Endodermal cell (in vitro differentiated cells): ENCODE data around the gene BOLA3. TPM values are rescaled to one million over a fixed set of nuclear protein-coding genes. Genes with fewer than 3 reads are reported as not detected.

Source experiments
- DNase-seq: peaks from one replicate; pipeline ENCODE4 v3.0.0-alpha.2; 2017
- H3K27ac ChIP-seq: 2 replicates; pipeline ENCODE4 v1.5.1; 2013; ENCODE audit warnings: mild to moderate bottlenecking, low read depth, low read length, moderate library complexity
- H3K27me3 ChIP-seq: 2 replicates; pipeline ENCODE4 v1.6.1; 2013; ENCODE audit warnings: mild to moderate bottlenecking, low read length, moderate library complexity; ENCODE audit not compliant: insufficient read depth, control insufficient read depth, poor library complexity, severe bottlenecking
- H3K36me3 ChIP-seq: 2 replicates; pipeline ENCODE4 v1.7.0; 2013; ENCODE audit warnings: mild to moderate bottlenecking, low read length, moderate library complexity; ENCODE audit not compliant: control insufficient read depth, insufficient read depth
- H3K4me1 ChIP-seq: one replicate; pipeline ENCODE4 v1.7.0; 2013; ENCODE audit warnings: low read length; ENCODE audit not compliant: control insufficient read depth, insufficient read depth
- H3K4me3 ChIP-seq: 2 replicates; pipeline ENCODE4 v1.5.1; 2013; ENCODE audit warnings: mild to moderate bottlenecking, low read length, moderate library complexity
- H3K9ac ChIP-seq: 2 replicates; pipeline ENCODE4 v1.6.1; 2013; ENCODE audit warnings: mild to moderate bottlenecking, low read length, moderate library complexity; ENCODE audit not compliant: poor library complexity, severe bottlenecking; ENCODE audit errors: extremely low read depth
- H3K9me3 ChIP-seq: 2 replicates; pipeline ENCODE4 v1.6.1; 2013; ENCODE audit warnings: mild to moderate bottlenecking, low read length, moderate library complexity; ENCODE audit not compliant: control insufficient read depth
- H3K27ac Mint-ChIP-seq: 2 replicates; pipeline ENCODE4 v1.8.0; 2020; ENCODE audit warnings: mixed read lengths
- H3K27me3 Mint-ChIP-seq: 2 replicates; pipeline ENCODE4 v1.8.0; 2021; ENCODE audit warnings: mild to moderate bottlenecking, mixed read lengths; ENCODE audit not compliant: insufficient read depth
- H3K36me3 Mint-ChIP-seq: 2 replicates; pipeline ENCODE4 v1.8.0; 2020; ENCODE audit warnings: low read depth, mixed read lengths
- H3K4me1 Mint-ChIP-seq: 2 replicates; pipeline ENCODE4 v1.8.0; 2020; ENCODE audit warnings: mixed read lengths
- H3K4me3 Mint-ChIP-seq: 2 replicates; pipeline ENCODE4 v1.8.0; 2020; ENCODE audit warnings: mild to moderate bottlenecking, moderate library complexity, mixed read lengths
- H3K9me3 Mint-ChIP-seq: 2 replicates; pipeline ENCODE4 v1.8.0; 2020; ENCODE audit warnings: mild to moderate bottlenecking, mixed read lengths
- CTCF ChIP-seq: fragments of 200-600 bp; sonication (generic); conservative IDR thresholded peaks from 2 replicates; pipeline ENCODE4 v1.5.0; 2021; ENCODE audit warnings: antibody characterized with exemption, mild to moderate bottlenecking
- WGBS, 2 experiments: methylation state at CpG; one replicate each; pipeline versions ENCODE4 v1.1.5 to v1.1.7; 2013; ENCODE audit warnings: missing lambda C conversion rate in 2 of 2, mixed read lengths in 1 of 2; ENCODE audit not compliant: insufficient coverage in 1 of 2, insufficient read length in 1 of 2; 5-methylcytosine and 5-hydroxymethylcytosine counted together
- total RNA-seq, 2 donors: library from RNA; stranded (reverse); fragmentation: NEBNext Ultra II Directional in 1 of 2; extraction: Animal tissue kit (Norgen Biotek cat#: 25700) in 1 of 2; gene quantifications; 2 replicates in 1 of 2; 3 replicates in 1 of 2; pipeline ENCODE4 v1.2.1, GENCODE V29; 2021

Gene BOLA3
- total RNA-seq, 2 donors from 2014 or later = 42.5 to 43.2 TPM

DNA sequence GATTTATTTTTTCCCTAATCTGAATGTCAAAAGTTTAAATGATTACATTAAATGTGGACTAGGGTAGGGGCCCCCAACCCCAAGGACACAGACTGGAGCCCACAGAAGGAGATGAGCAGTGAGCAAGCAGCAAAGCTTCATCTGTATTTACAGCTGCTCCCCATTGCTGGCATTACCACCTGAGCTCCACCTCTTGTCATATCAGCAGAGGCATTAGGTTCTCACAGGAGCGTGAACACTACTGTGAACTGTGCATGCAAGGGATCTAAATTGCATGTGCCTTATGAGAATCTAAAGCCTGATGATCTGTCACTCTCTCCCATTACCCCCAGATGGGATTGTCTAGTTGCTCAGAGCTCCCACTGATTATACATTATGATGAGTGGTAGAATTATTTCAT lies 27.2 kb upstream of the BOLA3 start:
- Mint-ChIP-seq H3K36me3 (peaks cover 49% of the 10 kb centered on the region), H3K27me3 (no peaks in the 10 kb centered on the region), H3K4me1 (peaks cover 2% of the 10 kb centered on the region), H3K27ac (no peak overlapping the region), H3K4me3 (no peak overlapping the region), H3K9me3 (peaks cover 28% of the 10 kb centered on the region)
- Histone ChIP-seq H3K36me3 (peaks cover 46% of the 10 kb centered on the region), H3K27ac (no peak overlapping the region), H3K4me3 (peak overlapping the region; percentile 61), H3K9ac (no peak overlapping the region), H3K27me3 (no peaks in the 10 kb centered on the region), H3K4me1 (no peaks in the 10 kb centered on the region), H3K9me3 (peaks cover 25% of the 10 kb centered on the region)
- DNase-seq = no peak
- no peak for TF ChIP-seq CTCF
- 89 to 94% methylated on average over 1 of the region's 1 CpG for WGBS, 2 experiments

DNA sequence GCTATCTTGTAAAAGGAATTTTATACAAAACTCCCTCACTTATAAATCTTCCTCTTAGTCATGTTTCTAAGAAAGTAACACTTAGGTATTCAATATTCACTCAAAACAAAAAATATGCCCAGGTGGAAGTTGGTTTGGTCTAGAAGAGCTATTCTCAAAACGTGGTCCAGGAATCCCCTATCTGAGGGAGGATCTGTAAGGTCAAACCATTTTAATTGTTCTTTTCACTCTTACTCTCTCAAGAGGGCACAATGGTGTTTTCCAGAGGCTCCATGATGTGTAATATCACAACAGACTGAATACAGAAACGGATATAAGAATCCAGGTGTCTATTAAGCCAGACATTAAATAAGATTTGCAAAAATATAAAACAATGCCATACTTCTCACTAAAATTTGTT lies 21.0 kb upstream of the BOLA3 start:
- Histone ChIP-seq H3K4me3 (no peak overlapping the region), H3K4me1 (no peaks in the 10 kb centered on the region), H3K9ac (no peak overlapping the region), H3K27me3 (no peaks in the 10 kb centered on the region), H3K27ac (no peak overlapping the region), H3K9me3 (no peaks in the 10 kb centered on the region), H3K36me3 (peaks cover 78% of the 10 kb centered on the region)
- peaks cover 66% of the 10 kb centered on the region for H3K36me3 Mint-ChIP-seq
- DNase-seq = no peak
- no peak overlapping the region for H3K27ac Mint-ChIP-seq
- TF ChIP-seq CTCF = no peak
- H3K4me3 Mint-ChIP-seq = no peak overlapping the region
- H3K27me3 Mint-ChIP-seq = no peaks in the 10 kb centered on the region
- no peaks in the 10 kb centered on the region for H3K4me1 Mint-ChIP-seq
- no peaks in the 10 kb centered on the region for H3K9me3 Mint-ChIP-seq
- WGBS, 2 experiments = 82 to 88% methylated on average over 1 to 2 of the region's 2 CpGs

GRCh38 chr2:74164761-74165160 lies 17.0 kb upstream of the BOLA3 start:
- no peak for DNase-seq
- Histone ChIP-seq H3K27ac (no peak overlapping the region), H3K36me3 (peaks cover 85% of the 10 kb centered on the region), H3K4me1 (no peaks in the 10 kb centered on the region), H3K9ac (no peak overlapping the region), H3K9me3 (no peaks in the 10 kb centered on the region), H3K4me3 (no peak overlapping the region), H3K27me3 (no peaks in the 10 kb centered on the region)
- no peak for TF ChIP-seq CTCF
- H3K4me1 Mint-ChIP-seq = no peaks in the 10 kb centered on the region
- no peaks in the 10 kb centered on the region for H3K9me3 Mint-ChIP-seq
- 86 to 100% methylated on average over 1 of the region's 1 CpG for WGBS, 2 experiments
- H3K36me3 Mint-ChIP-seq = peaks cover 76% of the 10 kb centered on the region
- H3K27me3 Mint-ChIP-seq = no peaks in the 10 kb centered on the region
- no peak overlapping the region for H3K27ac Mint-ChIP-seq
- H3K4me3 Mint-ChIP-seq = no peak overlapping the region
